Measurements from ENCODE around the gene KCNQ5.

Gene KCNQ5

DNA sequence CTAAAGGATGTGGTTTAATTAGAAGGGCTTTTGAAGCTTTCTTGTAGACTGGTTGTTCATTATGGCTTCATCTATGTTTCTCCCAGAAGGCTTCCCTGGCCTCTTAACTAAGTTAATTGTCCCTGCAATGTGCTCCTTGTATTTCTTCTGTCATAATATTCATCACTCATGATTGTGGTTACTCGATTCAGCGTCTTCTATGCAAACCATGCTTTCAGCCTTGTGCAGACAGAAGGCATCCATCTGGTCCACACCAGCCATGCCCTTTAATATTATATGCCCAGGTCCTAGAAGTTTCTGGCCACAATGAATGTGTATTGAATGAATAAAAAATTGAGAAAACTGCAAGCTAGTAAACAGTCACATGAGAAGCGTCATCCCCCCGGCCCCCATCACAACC lies 440.3 kb downstream of the KCNQ5 start:
- DNase-seq (ENCODE audit: low spot score) = no peak

DNA sequence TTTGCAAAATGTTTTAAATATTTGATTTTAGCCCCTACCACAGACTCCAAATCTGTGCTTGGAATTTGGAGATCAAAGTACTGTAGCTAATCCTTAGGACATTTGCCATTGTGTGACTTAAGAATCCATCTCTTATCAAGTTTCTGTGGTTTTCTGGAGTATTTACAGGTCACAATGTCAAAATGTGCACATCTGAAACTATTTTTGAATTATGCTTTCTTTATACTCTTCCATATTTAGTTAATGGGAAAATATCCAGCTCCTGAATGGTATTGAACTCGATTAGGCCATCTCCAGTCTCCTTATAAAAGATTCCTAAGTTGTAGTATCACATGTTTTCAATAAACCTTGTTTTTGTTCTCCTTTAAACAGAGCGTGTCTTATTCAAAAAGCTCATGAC lies 441.0 kb downstream of the KCNQ5 start:
- no peak for DNase-seq (ENCODE audit: low spot score)

DNA sequence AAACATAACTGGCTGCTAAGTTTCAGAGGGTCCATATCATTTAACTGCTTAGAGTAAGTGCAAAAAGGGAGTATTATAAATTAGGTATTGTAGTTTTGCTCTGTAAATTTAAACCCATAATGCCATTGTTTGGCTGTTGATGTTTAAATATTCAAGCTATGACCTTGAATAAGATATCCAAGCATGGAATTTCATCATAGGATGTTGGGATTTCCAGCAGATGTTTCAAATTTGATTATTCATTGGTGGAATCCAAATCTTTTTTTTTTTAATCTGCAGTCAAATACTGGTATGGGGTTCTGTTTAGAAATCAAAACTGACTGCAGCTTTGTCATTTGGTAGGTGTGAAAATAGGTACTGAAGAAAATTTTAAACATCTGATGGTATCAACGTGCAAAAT lies 442.4 kb downstream of the KCNQ5 start:
- DNase-seq (ENCODE audit: low spot score) = no peak

DNA sequence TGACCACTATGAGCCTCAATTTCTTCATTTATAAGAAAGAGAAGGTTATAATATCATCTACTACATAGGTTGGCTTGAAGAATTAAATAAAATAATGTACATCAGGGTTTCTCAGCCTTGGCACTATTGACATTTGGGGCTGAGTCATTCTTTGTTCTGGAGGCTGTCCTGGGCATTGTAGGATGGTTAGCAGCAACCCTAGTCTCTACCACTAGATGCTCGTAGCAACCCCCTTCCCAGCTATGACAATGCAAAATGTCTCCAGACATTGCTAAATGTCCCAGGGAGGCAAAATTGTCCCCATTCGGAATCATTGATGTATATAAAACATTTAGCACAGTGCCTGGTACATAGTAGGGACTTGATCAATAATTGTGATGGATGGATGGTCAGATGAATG lies 451.4 kb downstream of the KCNQ5 start:
- no peak for DNase-seq (ENCODE audit: low spot score)

DNA sequence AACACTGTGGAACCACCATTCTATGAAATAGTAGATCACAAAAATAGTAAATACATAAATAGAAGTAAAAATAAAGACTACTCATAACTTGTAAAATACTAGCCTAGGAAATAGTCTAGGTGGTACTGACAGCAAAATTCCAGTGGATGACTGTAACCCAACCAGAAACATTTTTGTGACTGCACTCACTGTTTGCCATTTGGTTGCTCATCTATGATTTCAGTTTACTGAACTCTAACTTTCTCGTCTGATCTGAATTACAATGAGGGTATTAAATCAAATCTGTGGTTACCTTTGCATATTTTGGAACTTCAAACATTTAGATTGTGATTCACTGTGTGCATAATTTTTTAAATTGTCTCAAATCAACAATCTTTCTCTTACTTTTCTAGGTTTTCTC lies 452.3 kb downstream of the KCNQ5 start:
- no peak for DNase-seq (ENCODE audit: low spot score)

DNA sequence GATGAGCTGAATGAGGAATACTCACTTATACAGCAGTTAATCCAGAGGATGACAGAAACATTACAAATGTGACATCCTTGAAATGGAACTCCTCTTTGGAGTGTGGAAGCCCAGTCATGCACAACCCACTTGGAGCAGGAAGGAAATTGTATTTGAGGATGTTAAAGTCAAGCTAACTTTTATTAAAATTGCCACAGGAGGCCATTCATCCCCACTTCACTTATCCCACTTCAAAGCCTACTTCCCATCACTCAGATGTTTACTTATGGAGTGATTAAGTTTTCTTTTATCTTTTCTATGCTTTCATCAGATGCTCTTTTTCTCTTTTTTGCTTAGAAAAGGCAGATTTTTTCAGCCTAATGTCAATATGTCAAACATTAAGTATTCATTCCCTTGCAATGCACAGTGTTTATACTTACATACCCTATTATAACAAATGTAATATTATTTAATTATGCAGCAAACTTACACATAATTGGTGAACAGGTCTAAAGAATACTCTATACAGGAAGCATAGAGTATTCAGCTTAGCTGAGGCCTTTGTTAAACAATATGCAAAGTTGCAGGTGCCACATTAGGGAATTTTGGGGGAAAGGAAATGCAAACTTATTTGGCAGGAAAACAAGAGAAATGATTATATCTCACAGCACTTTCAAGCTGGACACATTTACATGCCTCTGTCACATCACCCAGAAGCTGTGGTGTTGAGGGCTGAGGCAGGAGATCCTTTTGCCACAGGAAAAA lies 454.5 kb downstream of the KCNQ5 start:
- no peak for DNase-seq (ENCODE audit: low spot score)

DNA sequence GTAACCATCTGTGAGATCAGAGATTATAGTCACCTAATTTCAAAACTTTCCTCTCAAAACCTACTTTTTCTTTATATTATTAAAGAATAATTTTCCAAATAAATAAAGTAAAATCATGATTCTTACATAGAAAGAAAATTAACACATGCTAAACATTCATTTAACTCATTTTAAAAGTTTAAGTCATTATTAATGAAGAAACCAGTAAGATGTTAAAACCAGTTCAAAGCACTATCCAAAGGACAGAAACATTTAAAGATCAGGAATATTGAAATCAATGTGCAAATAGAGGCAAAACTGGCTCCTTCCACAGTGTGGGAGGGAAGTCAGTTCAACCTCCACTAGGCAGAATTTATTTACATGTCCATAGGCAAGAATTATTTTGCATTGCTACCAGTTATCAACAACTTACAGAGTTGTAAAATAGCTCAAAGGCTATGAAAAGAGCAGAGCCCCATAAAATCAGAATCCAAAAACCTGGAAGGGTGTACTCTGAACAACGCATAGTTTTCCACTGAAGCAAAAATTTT lies 456.5 kb downstream of the KCNQ5 start:
- no peak for DNase-seq (ENCODE audit: low spot score)

DNA sequence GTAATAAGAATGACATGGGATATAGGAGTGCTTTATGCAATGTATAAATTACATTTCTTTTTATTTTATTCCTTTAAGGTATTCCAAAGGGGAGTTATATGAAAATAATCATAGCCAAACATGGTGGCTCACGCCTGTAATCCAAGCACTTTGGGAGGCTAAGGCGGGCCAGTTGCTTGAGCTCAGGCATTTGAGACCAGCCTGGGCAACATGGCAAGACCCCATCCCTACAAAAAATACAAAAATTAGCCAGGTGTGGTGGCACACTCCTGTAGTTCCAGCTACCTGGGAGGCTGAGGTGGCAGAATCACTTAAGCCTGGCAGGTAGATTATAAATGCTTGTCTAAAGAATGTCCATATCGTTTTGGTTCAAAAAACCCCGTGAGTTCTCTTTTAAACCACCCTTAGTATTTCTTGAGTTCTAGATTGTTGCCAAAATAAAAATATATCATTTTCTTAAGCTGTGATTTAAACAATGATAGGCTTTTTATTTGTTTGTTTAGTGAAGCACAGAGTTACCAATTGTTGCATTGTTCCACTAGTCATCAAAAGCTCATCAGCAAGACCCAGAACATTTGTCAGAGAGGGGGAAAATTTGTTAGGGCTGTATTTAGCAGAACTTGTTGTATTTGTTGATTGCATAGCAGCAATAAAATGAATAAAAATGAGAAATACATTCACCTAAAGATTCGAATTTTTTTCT lies 457.2 kb downstream of the KCNQ5 start:
- no peak for DNase-seq (ENCODE audit: low spot score)

DNA sequence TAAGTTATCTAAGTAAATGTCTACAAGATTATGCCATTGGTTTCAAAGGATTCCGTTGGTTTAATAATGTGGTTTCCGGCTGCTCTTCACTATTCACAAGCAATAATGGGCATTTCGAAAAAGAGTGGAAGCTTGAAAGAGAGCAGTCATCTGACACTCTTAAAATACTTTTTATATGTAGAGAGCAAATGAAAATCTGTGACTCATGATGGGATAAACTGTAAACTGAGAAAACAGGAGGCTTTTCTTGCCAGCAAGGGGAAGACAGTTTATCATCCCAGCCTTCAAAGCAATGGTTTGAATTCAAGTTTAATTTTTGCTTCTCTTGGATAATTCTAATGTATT lies 457.7 kb downstream of the KCNQ5 start:
- no peak for DNase-seq (ENCODE audit: low spot score)

DNA sequence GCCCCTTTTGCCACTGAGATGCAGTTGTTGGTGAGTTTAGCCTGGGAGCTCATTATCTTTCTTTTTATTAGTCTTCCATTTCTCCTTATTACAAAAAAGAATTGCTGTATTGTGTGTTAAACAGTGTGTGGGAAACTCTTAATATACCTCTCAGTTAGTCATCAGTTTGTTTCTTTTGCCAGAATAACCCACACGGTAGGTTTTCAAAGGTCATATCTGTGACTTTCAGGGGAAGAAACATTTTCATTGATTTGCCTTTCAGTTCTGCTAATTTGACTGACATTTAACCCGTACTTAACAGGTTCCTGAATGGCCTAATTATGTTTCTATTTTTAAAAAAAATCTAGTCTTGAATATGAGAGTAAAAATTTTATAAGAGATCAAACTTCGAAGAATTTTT lies 458.1 kb downstream of the KCNQ5 start:
- no peak for DNase-seq (ENCODE audit: low spot score)

DNA sequence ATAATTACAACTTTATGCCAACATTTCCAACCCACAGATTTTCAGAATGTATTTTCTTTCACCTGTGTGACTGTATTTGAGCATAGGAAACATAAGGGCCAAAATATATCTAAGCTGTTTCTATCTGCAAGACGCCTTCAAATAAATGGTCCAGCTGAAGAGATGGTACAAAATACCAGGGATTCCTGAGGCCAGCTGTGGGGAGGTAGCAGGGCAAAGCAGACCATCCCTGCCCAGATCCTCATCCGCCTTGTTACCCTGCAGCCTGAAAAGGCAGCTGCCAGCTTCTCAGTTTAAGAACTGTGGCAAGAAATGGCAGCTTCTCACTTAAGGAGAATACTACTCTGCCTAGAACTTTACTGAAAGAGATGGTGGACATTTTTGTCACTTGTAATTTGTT lies 460.1 kb downstream of the KCNQ5 start:
- DNase-seq (ENCODE audit: low spot score) = no peak

DNA sequence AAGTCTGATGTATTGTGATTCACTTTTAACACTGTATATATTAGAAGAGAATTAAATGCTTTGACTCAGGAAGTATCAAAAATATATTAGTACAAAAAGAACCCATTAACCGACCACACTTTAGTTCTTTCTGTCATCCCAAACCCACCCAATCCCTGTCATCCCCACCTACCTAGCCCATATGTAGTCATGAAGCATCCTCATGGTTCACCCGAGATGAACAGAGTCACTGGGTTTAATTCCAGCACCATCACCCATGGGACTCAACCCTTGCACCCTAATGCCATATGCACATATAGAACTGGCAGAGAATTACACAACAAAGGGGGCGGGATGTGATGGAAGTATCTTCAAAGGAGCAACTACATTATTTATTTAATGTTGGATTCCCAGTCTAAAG lies 462.0 kb downstream of the KCNQ5 start:
- no peak for DNase-seq (ENCODE audit: low spot score)

DNA sequence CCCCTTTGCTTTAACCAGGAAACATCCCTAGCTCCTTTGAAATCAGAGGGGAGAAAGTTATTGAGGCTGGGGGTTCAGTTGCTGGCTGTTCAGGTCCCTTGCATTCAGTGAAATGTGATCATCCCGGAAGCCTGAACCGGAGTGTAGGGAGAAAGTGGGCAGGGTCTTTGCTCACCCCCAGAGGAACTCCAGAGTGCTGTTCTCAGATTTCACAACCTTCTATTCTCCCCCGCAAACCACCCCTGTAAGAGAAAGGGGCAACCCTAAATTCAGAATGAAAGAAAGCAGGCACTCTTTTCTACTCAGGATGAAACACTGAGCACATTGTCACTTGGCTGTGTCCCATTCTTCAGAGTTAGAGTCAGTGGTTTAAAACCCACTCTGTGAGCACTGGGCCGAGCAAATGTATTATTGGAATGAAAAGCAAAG lies 463.6 kb downstream of the KCNQ5 start:
- no peak for DNase-seq (ENCODE audit: low spot score)

DNA sequence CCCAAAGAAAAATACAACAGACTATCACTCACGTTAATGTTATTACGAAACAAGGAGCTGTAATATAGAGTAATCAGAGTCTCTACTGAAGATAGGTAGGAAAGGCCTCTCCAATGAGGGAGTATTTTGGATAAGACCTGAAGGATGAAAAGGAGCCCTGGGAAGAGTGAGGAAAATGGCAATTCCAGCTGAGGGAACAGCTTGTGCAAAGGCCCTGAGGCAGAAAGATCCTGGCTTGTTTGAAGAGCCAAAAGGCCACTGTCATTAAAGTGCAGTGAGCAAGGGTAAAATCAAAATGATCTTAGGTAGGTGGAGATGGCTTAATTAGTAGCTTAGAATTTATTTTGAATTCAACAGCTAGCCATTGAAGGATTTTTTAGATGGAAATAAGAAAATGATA lies 464.9 kb downstream of the KCNQ5 start:
- DNase-seq (ENCODE audit: low spot score) = no peak

DNA sequence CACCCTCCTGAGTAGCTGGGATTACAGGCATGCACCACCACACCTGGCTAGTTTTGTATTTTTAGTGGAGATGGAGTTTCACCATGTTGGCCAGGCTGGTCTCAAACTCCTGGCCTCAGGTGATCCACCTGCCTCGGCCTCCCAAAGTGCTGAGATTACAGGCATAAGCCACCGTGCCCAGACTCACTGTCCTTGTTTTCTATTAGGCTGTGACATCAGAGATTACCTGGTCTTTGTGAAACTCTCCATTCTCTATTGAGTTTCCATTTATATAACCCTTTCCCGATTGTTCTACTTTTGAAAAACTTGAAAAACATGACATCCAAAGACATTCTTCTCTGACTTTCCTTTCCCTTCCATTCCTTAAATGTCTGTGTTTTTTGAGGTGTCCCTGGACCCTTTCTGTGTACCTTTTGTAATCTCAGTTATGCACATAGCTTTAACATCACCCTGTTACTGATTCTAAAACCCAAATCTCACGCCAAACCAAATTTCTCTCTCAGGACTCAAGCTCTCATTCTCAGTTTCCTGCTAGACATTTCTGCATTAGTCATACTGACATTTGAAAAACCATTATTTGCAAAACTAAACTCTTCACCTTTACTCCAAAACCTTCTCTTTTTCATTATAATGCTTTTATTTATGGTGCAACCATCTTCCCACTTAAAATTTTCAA lies 466.4 kb downstream of the KCNQ5 start:
- no peak for DNase-seq (ENCODE audit: low spot score)

DNA sequence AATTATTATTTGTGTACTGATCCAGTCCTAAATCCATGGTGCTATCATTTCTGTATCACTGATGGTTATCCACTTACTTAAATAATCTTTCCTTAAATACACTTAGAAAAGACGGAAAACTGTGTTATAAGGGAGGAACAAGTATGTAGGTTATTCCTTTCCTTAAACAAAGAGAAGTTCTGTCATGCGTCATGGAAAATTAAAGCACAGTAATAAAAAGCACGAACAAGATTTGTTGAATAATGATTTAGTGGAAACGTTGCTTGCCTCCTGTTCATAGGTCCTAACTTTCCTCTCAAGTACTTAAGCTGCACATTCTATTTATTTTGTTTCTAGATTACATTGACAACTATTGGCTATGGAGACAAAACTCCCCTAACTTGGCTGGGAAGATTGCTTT lies 483.1 kb downstream of the KCNQ5 start:
- DNase-seq (ENCODE audit: low spot score) = no peak

DNA sequence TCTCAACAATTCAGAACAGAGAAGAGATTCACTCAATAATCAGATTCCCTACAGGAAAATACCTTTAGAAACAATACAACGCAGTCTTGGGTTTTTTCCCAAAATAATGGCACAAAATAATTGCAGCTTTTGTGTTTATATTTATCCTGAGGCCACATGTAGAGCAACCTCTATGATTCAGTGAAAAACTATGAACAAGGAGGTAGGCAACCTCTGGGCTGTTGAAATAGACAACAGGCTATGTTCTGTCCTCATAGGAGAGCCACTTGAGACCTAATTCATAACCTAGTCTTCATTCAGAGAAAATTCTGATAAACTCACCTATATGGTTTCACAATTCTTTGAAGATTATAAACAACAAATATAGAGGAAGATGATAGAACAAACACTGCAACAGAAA lies 485.2 kb downstream of the KCNQ5 start:
- DNase-seq (ENCODE audit: low spot score) = no peak

DNA sequence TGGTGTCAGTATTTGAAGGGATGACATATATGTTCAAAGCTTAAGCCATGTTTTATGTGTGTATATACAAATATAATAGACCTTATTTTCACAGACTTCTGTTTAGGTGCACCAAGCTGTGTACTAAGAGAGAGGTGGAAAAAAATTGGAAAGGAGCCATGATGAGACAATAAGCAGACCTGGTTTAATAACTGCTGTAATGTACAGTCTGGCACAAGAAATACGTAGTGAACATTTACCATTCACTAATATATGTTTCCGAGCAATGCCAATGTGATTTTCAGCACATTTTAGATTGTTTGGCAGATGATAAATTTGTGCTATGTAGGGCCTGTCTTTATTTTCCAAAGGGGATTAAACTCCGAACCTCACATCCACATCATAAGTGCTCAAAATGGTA lies 487.1 kb downstream of the KCNQ5 start:
- DNase-seq (ENCODE audit: low spot score) = no peak

DNA sequence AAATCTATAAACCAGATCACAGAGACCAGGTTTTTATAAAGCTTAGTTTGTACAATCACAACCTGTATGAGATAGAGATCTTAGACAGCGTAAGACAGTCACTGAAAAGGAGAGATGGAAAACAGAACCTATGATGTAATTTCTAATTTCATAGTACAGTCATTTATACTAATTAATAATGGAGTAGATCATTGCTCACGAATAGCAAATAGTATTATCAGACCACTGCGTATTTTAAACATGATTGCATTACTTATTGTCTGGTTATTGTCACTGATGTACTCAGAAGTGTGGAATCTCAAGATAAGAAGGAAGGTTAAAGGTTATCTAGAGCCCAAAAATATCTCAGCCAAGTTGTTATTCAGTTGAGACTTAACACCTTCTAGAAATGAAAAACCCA lies 487.8 kb downstream of the KCNQ5 start:
- no peak for DNase-seq (ENCODE audit: low spot score)

DNA sequence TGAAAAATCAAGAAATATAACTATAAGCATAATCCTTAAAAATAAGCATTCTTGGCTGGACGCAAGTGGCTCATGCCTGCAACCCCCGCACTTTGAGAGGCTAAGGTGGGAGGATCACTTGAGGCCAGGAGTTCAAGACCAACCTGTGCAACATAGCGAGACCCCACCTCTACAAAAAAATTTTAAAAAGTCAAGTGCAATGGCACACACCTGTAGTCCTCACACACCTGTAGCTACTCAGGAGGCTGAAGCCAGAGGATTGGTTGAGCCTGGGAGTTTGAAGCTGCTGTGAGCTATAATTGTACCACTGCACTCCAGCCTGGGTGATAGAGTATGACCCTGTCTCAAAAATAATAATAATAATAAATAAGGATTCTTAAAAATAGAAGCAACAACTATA lies 494.5 kb downstream of the KCNQ5 start:
- DNase-seq (ENCODE audit: low spot score) = no peak

DNA sequence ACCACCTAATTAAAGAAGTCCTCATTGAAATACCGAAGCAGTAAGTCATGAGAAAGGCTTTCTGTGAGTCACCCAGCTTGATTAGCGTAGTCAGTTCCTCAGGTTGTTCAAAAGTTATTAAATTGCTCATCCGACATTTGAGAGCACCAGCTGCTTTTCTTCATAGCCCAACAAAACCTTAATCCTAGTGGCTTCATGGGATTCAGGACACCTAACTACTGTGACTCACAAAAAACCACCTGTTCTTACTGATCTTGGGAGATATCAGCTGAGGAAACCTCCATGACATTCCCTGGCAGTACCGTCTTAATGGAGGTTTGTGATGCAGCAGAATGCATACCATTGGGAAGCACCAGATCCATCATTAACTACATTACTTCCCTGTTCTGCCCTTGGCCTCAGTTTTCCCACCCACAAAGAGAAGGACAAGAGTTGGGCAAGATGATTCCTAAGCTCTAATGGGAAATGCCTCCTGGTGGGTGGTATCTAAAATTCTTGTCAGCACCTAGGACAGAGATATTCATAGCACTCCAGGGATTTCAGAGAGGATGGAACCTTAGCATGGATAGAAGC lies 499.6 kb downstream of the KCNQ5 start:
- no peak for DNase-seq (ENCODE audit: low spot score)

DNA sequence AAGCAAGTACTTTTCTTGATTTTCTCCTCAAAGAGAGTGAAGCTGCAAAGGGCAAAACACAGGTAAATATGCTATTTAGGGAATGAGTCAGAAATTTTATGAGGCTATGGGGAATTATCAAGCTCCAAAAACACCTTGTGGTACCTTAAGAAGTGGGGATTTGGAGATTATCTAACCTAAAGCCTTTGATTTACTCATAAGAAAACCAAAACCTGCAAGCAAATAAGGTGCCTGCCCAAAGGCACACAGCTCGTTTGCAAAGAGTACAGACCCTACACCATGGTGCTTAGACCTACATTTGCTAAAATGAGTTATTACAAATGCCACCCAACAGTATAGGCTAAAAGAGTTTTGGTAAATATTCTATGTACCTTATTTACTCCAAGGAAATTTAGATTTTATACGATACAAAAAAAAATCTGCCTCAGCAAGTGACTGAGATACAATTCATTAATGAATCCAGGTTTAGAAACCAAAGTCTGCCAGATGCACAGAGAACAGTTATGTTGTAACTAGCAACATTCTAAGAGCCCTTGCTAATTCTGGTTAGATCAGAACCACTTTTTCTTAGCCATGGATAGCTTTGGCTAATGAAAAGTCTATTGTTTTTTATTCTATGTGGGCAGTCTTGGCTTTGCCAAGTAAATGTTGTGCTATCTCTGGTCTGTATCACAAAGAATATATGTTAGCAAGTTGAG lies 501.9 kb downstream of the KCNQ5 start:
- DNase-seq (ENCODE audit: low spot score) = no peak
